ENCODE data around the gene TSPAN9. TPM values are rescaled to one million over a fixed set of nuclear protein-coding genes. Genes with fewer than 3 reads are reported as not detected.

The TSPAN9 gene
- total and polyA plus RNA-seq, 2 of the 4 experiments (the other 2 are of a cell fraction), result 17.7 to 39.1 TPM

DNA sequence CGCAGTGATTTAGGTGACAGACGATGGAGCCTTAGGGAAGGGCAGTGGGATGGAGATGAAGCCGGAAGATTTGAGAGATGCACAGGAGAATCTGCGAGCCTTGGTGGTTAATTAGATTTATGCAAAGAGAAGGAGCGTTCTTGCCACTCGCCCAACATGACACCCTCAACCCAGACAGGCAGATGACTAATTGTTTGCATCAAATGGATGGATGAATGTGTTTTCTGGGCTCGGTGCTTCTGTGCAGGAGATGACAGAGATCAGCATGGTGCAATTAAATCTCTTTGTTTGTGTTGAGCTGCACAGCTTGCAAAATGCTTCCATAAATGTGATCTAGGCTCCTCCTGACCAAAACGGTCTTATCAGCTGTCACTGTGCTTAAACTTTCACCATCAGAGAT, 211.5 kb downstream of the TSPAN9 start:
- Histone ChIP-seq H2AK5ac (ENCODE audit: low read depth, low read length) (no peak overlapping the region), H3K56ac (ENCODE audit: extremely low read depth, insufficient read depth, low read length) (no peak overlapping the region), H3K9me3 (ENCODE audit: control insufficient read depth, insufficient read depth, low read length) (no peaks in the 10 kb centered on the region), H3K4ac (ENCODE audit: low read depth, low read length) (no peak overlapping the region), H3K36me3 (ENCODE audit: control insufficient read depth, insufficient read depth, low read length) (no peaks in the 10 kb centered on the region), H3K27me3 (ENCODE audit: control insufficient read depth, insufficient read depth, low read length) (no peaks in the 10 kb centered on the region; the same call in 1 of the 2 replicates), H4K5ac (ENCODE audit: low read depth, low read length) (no peak overlapping the region), H3K4me1 (ENCODE audit: control insufficient read depth, insufficient read depth, low read length) (no peaks in the 10 kb centered on the region), H2BK20ac (ENCODE audit: low read depth, low read length) (no peak overlapping the region), H2BK5ac (ENCODE audit: low read depth, low read length, poor library complexity, severe bottlenecking) (no peak overlapping the region), H3K14ac (replicated peaks; ENCODE audit: low read depth, low read length) (no peak overlapping the region), H4K91ac (ENCODE audit: insufficient read depth, low read depth, low read length) (no peak overlapping the region), H2AFZ (replicated peaks; ENCODE audit: low read length, poor library complexity) (no peak overlapping the region), H2AK9ac (replicated peaks; ENCODE audit: low read depth, low read length, poor library complexity) (no peak overlapping the region), H3K9me1 (ENCODE audit: insufficient read depth, low read length) (no peaks in the 10 kb centered on the region), H3K79me1 (ENCODE audit: low read depth in 1 of 2, low read length in 2 of 2) (no peaks in the 10 kb centered on the region), H3K9ac (ENCODE audit: low read depth, low read length) (no peak overlapping the region), H2BK15ac (ENCODE audit: low read depth, low read length) (no peak overlapping the region), H3K18ac (ENCODE audit: low read depth, low read length) (no peak overlapping the region), H3K27ac (ENCODE audit: insufficient read depth, low read length) (no peak overlapping the region), H4K20me1 (ENCODE audit: insufficient read depth, low read length) (no peaks in the 10 kb centered on the region), H3K23ac (ENCODE audit: low read depth, low read length) (no peak overlapping the region), H2BK120ac (ENCODE audit: low read depth, low read length) (no peak overlapping the region), H3K4me3 (ENCODE audit: insufficient read depth, low read depth, low read length) (no peak overlapping the region), H3K4me2 (ENCODE audit: low read depth, low read length) (no peak overlapping the region), H4K8ac (ENCODE audit: low read depth in 2 of 2, low read length in 2 of 2) (no peak overlapping the region)
- no peak for ATAC-seq (ENCODE audit: low read depth)
- in situ Hi-C loops (cut with MboI; ENCODE audit: low sequenced_read_pairs), result no loop called here
- CTCF ChIA-PET, result interaction anchor here (3.0 kb wide), 1 partner anchor 11 kb away, joined by 15 read pairs; no protein-coding TSS in a partner anchor
- 95% methylated on average over 3 of the region's 8 CpGs; no CpG with 5 or more reads in 1 of the 2 experiments for WGBS, 2 experiments (ENCODE audit: extremely low coverage in 2 of 2, insufficient read length in 1 of 2)
- intact Hi-C loops (cut with micrococcal nuclease), result no loop called here
- no peak for DNase-seq
- dilution Hi-C loops (cut with HindIII; ENCODE audit: low sequenced_read_pairs, unreplicated experiment), result no loop called here
- POLR2A ChIA-PET (ENCODE audit: unreplicated experiment), result no interaction called here
- no TSS peak for BruUV-seq (replicated peaks)
- TF ChIP-seq FOS (IDR thresholded peaks at IDR 0.05; ENCODE audit: low read depth, low read length), result no peak
- no peak for TF ChIP-seq NFE2L2 (IDR thresholded peaks at IDR 0.05; ENCODE audit: low read depth, low read length)
